Stimulated activated CD4-positive, alpha-beta T cell treated with anti-CD3 and anti-CD28 coated beads, Interleukin-12 subunit alpha, Interleukin-12 subunit beta, amount 100 ng/mL, for 4 hours (primary cell): Measurements from ENCODE around the gene CYP2W1.

ENCODE experiments used
- DNase-seq: peaks from one replicate; pipeline ENCODE4 v3.0.0-alpha.2; 2020

CYP2W1 gene

DNA sequence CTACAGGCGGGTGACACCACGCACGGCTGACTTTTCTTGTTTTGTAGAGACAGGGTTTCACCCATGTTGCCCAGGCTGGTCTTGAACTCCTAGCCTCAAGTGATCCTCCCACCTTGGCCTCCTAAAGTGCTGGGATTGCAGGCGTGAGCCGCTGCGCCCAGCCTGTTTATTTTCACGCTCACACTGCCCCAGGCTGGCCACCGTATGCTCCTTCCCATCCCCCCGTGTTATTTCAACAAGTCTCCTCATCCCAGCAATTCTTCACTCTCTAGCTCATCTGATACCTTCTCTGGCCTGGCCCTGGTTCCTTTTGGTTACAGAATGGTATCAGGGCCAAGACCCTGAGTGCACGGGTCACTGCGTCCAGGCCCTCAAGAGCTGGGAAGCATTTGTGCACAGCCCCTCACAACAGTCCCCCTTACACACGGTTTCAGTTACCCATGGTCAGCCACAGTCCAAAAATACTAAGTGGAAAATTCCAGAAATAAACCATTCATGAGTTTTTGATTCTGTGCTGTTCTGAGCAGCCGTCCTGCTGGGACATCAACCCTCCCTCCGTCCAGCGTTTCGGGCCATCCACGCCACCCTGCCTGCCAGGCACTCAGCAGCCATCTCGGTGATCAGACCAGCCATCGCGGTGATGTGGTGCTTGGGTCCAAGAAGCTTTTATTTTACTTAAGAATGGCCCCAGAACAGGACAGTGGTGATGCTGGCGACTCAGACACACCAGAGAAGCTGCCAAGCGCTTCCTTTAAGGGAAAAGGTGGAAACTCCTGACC, 16.5 kb upstream of the CYP2W1 start:
- DNase-seq, result no peak

DNA sequence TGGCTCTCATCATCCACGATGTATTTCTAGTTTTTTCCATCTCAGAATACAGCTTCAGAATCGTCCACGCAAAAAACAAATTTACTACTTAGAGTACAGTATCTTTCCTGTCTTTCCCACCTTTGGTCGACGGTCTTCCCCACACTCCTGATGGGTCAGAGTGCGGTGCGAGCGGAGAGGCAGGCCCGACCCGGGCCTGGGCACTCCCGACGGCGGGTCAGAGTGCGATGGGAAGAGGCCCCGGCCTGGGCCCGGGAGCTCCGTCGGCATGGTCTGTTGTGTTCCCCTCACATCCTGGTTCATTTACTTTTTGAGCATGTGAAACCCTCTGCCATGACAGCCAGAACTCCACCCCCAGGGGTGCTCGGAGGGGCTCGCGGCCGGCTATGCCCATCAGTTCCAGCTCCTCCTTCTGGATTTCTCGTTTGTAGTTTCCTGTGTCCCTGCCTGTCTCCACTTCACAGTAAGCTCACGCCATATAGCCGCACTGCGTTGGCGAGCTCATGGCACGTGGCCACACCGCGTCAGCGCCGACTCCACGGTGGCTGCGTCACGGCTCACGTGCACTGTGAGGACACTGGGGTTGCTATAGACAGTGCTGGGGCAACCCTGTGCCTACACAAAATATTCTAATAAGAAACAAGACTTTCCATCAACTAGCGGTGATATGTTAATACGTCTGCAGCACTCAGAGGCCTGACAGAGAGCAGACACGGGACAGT, 15.5 kb upstream of the CYP2W1 start:
- DNase-seq, result no peak

DNA sequence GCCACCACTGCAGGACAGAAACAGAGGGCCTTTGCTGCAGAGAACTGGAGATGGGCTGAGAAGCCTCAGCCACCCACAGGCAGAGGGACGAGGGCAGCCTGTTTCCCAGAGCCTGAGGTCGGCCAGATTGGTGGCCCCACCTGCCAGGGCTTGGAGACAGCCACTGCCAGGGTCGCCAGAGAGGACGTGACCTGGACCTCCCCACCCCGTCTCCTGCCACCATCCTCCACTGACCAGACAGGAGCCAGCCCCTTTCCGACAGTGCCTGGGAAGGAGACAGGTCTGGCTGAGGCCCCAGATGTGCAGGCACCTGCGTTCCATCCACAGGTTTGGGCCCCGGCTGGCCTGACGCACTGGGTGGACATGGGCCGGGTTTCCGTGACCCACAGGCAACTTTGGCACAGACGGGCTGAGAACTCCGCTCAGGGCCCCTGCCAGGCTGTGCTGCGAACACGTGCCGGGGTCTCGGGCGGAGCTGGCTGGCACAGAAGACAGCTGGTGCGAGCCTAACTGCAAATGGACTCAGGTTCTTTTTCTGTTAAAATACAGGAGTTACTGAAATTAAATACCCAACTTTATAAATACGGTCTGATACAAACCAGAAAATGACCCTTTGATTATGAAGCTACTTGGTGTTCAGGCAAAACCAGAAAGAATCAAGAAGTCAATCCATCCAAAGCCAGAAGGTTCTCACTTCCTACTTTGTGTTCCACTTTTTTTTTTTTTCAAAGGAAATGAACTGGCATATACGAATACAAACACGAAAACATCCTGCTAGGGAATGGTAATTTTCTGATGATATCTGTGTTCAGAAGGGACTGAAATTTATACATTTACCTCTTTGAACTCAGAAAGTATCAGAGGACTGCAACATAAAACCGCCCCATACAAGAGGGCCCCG, 14.5 kb upstream of the CYP2W1 start:
- DNase-seq, result no peak

DNA sequence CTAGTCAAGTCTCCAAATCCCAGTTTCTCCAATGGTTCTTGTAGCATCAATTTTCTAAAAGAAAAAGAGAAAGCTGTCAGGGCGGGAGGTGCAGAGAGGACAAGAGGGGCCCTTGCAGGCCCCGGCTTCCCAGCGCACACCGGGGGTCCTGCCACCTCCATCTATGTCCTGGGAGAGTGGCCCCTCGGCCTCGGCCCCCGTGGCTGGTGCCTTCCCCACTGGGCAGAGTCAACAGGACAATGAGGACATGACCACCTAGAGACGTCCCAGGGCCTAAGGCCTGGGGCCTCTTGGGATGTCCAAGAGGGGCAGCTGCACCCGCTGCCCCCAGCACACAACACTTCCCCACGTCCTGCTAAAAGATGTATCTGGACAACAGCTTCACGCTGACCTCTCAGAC, 13.6 kb upstream of the CYP2W1 start:
- no peak for DNase-seq

DNA sequence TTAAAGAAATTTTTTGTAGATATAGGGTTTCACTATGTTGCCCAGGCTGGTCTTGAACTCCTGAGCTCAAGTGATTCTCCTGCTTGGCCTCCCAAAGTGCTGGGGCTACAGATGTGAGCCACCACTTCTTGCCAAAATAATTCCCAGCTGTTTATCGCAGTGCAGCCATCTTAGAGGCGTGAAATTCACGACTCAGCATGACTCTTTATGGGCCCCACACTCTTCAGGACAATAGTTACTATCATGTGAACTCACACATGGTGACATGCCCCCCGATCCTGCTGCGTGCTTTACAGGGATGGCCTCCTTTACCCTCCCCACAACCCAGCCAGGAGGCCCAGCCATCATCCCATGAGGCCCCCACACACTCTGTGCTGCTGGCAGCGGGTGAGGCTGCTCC, 12.2 kb upstream of the CYP2W1 start:
- no peak for DNase-seq

DNA sequence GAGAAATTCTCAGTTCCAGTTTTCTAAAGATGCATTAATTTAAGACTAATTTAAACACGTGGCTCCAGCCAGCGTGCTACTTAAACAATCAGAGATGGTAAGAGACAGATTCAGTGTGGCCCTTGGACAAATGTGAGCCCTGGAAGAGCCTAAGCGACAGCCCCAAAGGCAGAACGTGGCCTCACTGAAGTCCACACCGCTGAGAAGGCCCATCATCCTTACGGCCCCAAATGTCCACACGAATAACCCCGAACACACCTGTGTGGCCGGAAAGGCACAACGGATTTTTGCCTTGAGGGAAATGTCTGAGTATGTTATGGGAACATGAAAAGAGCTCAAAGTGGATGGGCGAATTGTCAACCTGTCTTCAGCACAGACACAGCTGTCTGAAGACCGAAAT, 10.9 kb upstream of the CYP2W1 start:
- DNase-seq, result no peak

DNA sequence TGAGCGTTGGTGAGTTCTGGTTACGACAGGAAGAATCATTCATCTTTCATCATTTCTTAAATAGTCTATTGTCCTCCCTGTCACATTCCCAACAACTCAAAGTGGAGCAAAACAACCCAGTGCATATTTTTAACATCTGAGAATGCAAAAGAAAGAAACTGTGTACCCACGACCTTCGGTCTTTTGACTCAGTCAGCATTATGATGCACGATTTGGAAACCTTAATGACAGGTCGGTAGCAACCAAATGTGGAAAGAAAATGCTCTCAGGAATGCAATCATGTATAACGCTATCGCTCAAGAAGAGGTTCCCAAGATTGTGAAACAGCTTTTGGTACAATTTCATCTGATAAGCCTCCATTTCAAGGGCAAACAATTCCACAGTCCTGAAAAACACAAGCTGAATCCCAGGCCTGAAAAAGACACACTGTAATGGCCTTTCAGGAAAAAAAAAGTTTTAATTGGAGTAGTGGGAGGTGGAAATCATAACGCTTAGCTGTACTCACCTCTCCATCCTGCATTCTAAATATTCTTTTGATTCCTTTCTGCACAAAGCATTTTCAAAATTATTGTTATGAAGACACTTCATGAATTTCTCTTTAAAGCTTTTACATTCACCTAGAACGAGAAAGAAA, 10.2 kb upstream of the CYP2W1 start:
- DNase-seq, result no peak

DNA sequence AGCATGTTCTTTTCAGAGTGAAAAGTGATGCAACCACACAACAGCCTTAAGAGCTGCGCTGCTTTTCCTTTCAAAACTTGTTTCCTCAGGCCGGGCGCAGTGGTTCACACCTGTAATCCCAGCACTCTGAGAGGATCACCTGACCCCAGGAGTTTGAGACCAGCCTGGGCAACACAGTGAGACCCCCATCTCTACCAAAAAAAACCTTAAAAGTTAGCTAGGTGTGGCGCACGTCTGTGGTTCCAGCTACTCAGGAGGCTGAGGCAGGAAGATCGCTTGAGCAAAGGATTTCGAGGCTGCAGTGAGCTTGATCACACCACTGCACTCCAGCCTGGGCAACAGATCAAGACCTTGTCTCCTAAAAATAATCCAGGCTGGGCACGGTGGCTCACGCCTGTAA, 9.7 kb upstream of the CYP2W1 start:
- no peak for DNase-seq

DNA sequence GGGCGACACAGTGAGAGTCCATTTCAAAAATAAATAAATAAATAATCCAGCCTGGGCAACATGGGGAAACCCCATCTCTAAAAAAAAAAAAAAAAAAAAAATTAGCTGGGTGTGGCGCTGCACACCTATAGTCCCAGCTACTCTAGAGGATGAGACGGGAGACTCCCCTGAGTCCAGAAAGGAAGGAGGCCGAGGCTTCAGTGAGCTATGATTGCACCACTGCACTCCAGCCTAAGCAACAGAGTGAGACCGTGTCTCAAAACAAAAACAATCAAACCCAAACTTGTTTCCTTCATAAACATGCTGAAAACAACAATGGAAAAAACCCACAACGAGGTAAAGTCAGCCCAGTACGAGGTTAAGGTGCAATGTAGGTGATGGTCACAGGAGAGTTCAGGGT, 8.8 kb upstream of the CYP2W1 start:
- DNase-seq, result no peak

DNA sequence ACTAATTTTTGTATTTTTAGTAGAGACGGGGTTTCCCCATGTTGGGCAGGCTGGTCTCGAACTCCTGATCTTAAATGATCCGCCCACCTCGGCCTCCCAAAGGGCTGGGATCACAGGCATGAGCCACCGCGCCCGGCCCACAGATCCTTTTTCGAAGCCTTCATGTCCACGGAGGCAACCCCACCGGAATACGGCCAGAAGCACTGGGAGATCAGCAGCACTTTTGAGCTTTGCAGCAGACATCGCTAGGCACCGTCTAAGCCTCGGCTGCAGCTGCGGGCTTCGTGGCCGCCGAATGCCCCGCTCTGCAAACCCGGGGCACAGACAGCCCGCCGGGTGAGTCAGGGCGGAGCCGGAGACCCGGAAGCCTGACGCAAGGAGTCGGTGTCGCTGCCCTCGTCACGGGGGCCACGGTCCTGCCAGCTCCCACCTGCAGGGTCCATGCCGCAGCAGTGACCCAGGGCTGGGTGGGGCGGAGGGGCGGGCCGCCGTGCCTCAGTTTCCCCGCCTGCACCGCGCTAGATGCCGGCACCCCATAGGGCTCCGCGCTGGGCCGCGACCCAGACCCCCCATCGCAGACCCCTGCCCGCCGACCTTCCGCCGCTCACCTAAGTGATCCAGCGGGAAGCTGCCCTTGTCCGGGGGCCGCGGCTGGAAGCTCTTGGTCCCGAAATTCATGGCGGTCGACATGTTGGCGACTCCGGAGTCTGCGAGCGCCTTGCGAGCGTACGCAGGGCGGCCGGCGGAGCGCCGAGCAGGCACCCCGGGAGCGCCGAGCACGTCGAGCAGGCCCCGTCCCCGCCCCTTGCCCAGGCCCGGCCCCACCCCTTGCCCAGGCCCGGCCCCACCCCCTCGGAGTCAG, 7.9 kb upstream of the CYP2W1 start, which contains the start of gene COX19:
COX19 (minus strand) TSS at position 730 of the 862 bp plus-strand sequence; CDS start at position 690, 40 bp downstream.
- DNase-seq, result peak; percentile 89

DNA sequence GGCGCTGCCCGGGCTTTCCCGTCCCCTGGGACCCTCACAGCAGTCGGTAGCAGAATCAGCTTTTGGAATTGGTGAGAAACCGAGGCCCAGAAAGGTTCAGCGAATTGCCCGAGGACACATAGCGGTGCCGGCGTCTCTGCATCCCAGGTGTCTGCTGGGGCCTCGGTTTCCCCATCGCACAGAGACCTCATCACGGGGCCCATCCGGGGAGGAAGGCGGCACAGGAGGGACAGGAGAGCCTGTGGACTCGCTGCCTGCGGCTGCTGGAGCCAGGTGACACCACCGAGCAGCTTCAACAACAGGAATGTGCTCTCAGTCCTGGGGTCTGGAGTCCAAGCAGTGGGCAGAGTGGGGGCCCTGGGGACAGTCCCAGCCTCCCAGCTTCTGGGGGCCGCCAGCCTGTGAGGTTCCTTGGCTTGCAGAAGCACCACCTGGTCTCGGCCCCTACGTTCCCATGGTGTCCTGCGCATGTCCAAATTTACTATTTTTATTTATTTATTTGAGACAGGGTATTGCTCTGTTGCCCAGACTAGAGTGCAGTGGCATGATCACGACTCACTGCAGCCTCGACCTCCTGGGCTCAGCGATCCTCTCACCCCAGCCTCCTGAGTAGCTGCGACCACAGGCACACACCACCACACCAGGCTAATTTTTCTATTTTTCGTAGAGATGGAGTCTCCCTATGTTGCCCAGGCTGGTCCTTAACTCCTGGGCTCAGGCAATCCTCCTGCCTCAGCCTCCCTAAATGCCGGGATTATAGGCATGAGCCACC, 7.1 kb upstream of the CYP2W1 start:
- no peak for DNase-seq

DNA sequence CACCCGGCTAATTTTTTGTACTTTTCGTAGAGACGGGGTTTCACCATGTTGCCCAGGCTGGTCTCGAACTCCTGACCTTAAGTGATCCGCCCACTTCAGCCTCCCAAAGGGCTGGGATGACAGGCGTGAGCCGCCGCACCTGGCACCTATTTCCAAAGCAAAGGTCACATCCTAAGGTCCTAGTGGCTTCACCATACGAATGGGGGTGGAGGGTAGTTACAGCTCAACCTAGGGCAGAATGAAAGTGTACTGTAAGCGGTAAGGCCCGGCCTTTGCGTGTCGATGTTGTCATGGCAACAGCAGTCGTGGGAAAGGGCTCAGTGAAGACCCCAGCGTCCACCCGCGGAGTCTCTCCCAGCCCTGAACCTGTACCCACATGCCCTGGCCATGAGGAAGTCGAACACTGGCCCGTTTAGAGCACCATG, 6.1 kb upstream of the CYP2W1 start:
- no peak for DNase-seq

DNA sequence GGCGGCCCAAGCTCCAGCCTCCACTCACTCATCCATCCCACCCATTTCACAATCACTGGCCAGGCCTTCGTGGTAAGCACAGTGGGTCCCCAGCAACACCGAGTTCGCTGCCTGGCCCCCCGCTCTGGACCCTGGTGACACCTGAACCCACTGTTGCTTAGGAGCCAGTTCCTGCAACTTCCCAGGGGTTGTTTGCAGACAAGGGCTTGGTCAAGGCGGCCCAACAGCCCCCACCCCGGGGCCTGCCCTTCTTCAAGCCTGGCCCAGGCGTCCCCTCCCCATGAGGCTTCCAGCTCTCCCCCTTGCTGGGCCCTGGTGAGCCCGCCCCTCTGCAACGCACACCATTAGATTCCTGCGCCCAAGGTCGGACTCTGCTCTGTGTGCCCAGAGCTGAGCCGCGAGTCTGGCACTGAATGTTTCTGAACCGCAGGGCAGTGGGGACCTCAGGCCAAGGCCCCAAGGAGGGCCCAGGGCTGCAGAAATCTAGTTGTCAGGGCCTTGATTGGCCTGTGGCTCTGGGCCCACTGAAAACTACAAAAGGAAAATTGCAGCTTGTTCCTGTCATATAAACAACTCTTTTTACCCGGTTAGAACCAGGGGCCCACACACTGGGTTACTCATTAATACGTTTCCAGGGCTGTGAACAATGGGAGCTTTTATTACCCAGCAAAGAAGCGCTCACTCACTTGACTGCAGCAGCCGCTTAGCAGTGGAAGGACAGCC, 5.5 kb upstream of the CYP2W1 start:
- DNase-seq, result no peak

DNA sequence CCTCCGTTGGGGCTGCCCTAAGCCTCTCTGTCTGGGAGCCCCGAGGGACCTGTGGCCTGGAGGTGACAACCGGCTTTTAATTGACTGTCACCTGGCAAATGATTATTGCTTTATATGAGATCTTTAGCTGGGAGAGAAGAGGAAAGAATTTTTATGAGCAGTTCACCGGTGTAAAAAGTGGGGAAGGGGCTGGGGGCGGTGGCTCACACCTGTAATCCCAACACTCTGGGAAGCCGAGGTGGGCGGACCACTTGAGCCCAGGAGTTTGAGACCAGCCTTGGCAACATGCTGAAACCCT, 5.0 kb upstream of the CYP2W1 start:
- DNase-seq, result no peak

DNA sequence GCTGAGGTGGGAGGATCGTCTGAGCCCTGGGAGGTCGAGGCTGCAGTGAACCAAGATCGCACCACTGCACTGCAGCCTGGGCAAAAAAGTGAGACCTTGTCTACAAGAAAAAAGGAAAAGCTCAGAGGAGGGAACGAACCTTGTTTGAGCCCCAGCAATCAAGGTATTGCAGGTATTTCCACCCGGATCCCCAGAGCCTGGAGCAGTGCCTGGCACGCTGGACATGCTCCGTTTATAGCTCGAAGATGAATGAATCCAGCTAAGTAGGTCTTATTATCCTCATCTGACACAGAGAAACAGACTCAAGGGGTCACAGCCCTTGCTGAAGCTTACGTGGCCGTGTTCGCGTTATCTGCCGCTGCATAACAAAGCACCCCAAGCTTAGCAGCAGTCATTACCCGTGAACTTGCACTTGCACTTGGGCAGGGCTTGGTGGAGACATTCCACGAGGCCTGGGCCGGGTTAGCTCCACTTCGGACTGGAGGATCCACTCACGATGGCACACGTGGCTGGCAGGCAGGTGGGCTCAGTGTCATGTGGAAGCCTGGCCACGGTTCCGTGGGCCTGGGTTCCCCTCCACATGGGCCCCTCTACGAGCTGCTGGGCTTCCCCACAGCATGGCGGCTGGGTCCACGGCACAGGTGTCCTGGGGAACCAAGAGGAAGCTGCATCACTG, 4.4 kb upstream of the CYP2W1 start:
- DNase-seq, result no peak

DNA sequence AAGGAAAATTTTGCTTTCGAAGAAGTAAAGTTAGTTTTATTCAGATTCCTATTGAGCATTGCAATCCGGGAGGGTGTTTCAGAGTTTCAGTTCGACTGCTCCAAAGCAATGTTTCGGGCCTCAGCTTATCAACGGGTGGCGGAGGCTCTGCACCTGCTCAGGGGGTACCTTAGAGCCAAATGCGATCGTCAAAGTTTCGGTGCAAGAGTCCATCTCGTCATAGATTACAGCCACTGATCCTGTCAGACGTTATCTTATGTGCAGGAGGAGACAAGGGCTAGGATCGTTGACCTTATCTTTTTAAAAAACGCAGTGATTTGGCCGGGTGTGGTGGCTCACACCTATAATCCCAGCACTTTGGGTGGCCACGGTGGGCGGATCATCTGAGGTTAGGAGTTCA, 3.8 kb upstream of the CYP2W1 start:
- no peak for DNase-seq

DNA sequence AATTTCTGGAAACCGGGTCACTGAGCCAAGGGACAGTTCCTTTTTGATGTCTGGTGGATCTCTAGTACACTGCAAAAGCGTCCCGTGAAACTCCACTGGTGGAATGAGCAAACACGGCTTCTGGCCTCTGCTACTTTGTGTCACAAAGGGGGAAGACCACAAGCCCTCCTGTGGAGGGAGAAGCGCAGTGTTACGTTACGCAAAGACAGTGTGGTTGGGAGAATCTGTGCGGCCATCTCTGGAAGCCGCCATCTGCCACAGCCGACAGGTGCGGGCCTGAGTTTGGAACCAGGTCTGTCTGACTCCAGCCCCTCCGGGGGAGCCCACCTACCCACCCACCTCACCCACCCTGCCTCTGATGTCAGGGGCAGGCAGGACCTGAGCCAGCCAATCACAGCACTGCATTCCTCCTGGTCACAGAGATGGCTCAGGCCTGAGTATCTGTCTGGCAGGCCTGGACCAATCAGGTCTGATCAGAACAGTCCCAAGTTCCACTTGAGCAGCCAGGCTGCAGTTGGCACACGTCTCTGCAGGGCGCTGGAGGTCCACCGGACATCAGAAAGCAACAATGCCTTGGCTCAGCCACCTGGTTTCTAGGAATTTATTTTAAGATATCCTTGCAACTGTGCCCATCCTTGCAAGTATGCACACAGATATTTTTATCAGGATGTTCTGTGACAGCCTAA, 3.0 kb upstream of the CYP2W1 start:
- no peak for DNase-seq

DNA sequence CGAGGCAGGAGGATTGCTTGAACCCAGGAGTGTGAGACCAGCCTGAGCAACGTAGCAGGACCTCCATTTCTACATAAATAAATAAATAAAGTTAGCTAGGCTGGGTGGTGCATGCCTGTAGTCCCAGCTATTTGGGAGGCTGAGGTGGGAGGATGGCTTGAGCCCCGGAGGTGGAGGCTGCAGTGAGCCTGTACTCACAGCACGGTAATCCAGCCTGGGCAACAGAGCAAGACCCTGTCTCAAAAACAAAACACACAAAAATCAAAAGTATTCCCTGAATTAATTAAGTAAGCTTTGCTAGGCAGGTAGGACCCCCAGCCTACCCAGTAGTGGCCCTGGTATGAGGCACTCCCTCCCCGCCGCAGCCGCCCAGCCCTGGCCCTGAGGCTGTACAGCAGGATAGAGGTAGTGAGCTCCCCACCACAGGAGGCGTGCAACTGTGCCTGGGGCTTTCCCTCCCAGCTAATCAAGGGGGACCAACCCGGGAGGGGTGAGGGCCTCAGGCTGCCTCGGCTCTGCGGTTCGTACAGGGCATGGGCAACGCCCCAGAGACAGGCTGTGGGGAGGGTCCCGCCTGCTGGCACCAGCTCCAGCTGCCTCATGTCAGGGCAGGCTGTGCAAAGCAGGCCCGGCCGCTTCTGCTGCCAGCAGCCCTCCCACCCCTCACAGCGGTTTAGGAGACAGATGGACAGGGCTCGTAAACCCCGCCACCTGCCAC, 1.0 kb upstream of the CYP2W1 start:
- no peak for DNase-seq

DNA sequence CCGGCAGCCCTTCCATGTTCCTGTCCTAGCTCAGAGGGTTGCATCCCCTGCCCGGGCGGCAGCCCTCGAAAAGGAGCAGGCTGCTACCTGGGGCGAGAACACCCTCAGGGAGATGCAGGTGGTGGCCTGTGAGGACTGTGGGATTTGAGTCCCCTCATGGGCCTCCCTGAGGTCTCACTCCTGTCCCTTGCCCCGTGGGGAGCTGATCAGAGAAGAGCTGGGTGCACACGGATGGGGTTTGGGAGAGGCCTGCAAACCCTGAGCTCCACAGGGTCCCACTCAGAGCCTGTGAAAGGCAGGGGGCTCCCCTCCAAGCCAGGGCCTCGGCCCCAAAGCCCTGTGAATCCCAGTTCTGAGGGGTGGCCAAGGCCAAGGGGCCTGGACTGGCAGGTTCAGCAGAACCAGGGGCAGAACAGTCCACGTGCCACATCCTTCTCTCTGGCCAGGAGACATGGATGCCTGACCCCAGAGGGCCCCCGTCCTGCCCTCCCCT, 424 bp upstream of the CYP2W1 start:
- DNase-seq, result no peak
